HepG2 (cell line): ENCODE data around the gene LARP1. TPM values are rescaled to one million over a fixed set of nuclear protein-coding genes. Genes with fewer than 3 reads are reported as not detected.

Experiments used
- AGO2 ChIP-seq: fragments of 200-400 bp; formaldehyde crosslinking; optimal IDR thresholded peaks from 2 replicates; pipeline ENCODE3; 2017; ENCODE audit warnings: mild to moderate bottlenecking, low read depth, low read length, moderate library complexity
- AHR ChIP-seq: IDR thresholded peaks from 2 replicates; pipeline ENCODE4 v1.6.1; 2018; ENCODE audit warnings: missing genetic modification reagents, missing compliant biosample characterization
- BATF2 ChIP-seq: sonication (generic); formaldehyde crosslinking; IDR thresholded peaks from 2 replicates; pipeline ENCODE4 v1.8.0; 2022; ENCODE audit warnings: mild to moderate bottlenecking, missing genetic modification reagents, moderate library complexity
- BCL6 ChIP-seq: IDR thresholded peaks from 2 replicates; pipeline ENCODE4 v1.6.1; 2016; ENCODE audit warnings: missing genetic modification reagents, missing compliant biosample characterization
- CREM ChIP-seq, 2 experiments: sonication (generic) in 1 of 2; formaldehyde crosslinking in 1 of 2; IDR thresholded peaks; 2 replicates each; pipeline versions ENCODE4 v1.4.0 to v1.6.1; 2016 to 2020; ENCODE audit warnings: antibody characterized with exemption in 1 of 2, mild to moderate bottlenecking in 1 of 2, missing genetic modification reagents in 1 of 2
- EED ChIP-seq: sonication (generic); formaldehyde crosslinking; IDR thresholded peaks from 2 replicates; pipeline ENCODE4 v1.5.0; 2020; ENCODE audit warnings: mild to moderate bottlenecking, missing genetic modification reagents
- MTA3 ChIP-seq: sonication (generic); formaldehyde crosslinking; IDR thresholded peaks from 2 replicates; pipeline ENCODE4 v1.4.0; 2020; ENCODE audit warnings: missing genetic modification reagents
- PHF20 ChIP-seq: sonication (generic); formaldehyde crosslinking; IDR thresholded peaks from 2 replicates; pipeline ENCODE4 v1.5.0; 2020; ENCODE audit warnings: mild to moderate bottlenecking, missing genetic modification reagents
- PHF21A ChIP-seq: sonication (generic); formaldehyde crosslinking; IDR thresholded peaks from 2 replicates; pipeline ENCODE4 v1.5.0; 2020; ENCODE audit warnings: mild to moderate bottlenecking, missing genetic modification reagents
- SP5 ChIP-seq: IDR thresholded peaks from 2 replicates; pipeline ENCODE4 v1.6.1; 2016; ENCODE audit warnings: low read depth, borderline replicate concordance
- TEAD2 ChIP-seq: sonication (generic); formaldehyde crosslinking; IDR thresholded peaks from 2 replicates; pipeline ENCODE4 v1.9.0; 2021; ENCODE audit warnings: missing genetic modification reagents
- WIZ ChIP-seq: sonication (generic); formaldehyde crosslinking; IDR thresholded peaks from 2 replicates; pipeline ENCODE4 v1.5.1; 2020; ENCODE audit warnings: mild to moderate bottlenecking, missing genetic modification reagents
- ZBTB2 ChIP-seq: sonication (generic); formaldehyde crosslinking; IDR thresholded peaks from 2 replicates; pipeline ENCODE4 v1.8.0; 2022; ENCODE audit warnings: low read depth, missing genetic modification reagents
- ZNF333 ChIP-seq: sonication (generic); formaldehyde crosslinking; IDR thresholded peaks from 2 replicates; pipeline ENCODE4 v1.4.0; 2020; ENCODE audit warnings: mild to moderate bottlenecking, missing genetic modification reagents, borderline replicate concordance
- ZNF430 ChIP-seq: sonication (generic); formaldehyde crosslinking; IDR thresholded peaks from 2 replicates; pipeline ENCODE4 v1.9.0; 2021; ENCODE audit warnings: mild to moderate bottlenecking, missing genetic modification reagents
- ZNF704 ChIP-seq: sonication (generic); formaldehyde crosslinking; IDR thresholded peaks from 2 replicates; pipeline ENCODE4 v1.8.1; 2023; ENCODE audit warnings: mild to moderate bottlenecking, inconsistent platforms, moderate library complexity, missing genetic modification reagents, borderline replicate concordance
- ZNF749 ChIP-seq: sonication (generic); formaldehyde crosslinking; IDR thresholded peaks from 2 replicates; pipeline ENCODE4 v1.8.0; 2022; ENCODE audit warnings: mild to moderate bottlenecking, missing genetic modification reagents, moderate library complexity, borderline replicate concordance
- ZNF777 ChIP-seq: sonication (generic); formaldehyde crosslinking; IDR thresholded peaks from 2 replicates; pipeline ENCODE4 v1.4.0; 2020; ENCODE audit warnings: missing genetic modification reagents
- ZNF891 ChIP-seq: sonication (generic); formaldehyde crosslinking; IDR thresholded peaks from 2 replicates; pipeline ENCODE4 v1.5.0; 2020; ENCODE audit warnings: mild to moderate bottlenecking, missing genetic modification reagents
- polyA plus RNA-seq, 8 experiments: library from polyadenylated mRNA; depleted of rRNA in 3 of 8; stranded (reverse) in 7 of 8; unstranded in 1 of 8; fragments of >200 nt; fragmentation: Illumina TruSeq in 4 of 8; extraction: Trizol in 4 of 8; gene quantifications; 2 replicates each; pipeline versions ENCODE4 v1.2.1 to v1.2.3, GENCODE V29; 2011 to 2016; ENCODE audit warnings: low read depth in 4 of 8, missing spikeins in 1 of 8, mixed read lengths in 1 of 8; ENCODE audit not compliant: insufficient read depth in 1 of 8
- total RNA-seq, 5 experiments: library from RNA; depleted of rRNA; stranded (reverse); fragments of >200 nt; fragmentation: Illumina TruSeq; extraction: Trizol; gene quantifications; 2 replicates each; pipeline ENCODE4 v1.2.3, GENCODE V29; 2016; ENCODE audit warnings: low read depth in 1 of 5
- TF ChIP-seq, protein P1 (sequence below): sonication (generic); formaldehyde crosslinking; IDR thresholded peaks from 2 replicates; pipeline ENCODE4 v1.5.0; 2020; ENCODE audit warnings: mild to moderate bottlenecking, missing genetic modification reagents
- TF ChIP-seq, protein P2 (sequence below): sonication (generic); formaldehyde crosslinking; IDR thresholded peaks from 2 replicates; pipeline ENCODE4 v1.4.0; 2020; ENCODE audit warnings: missing genetic modification reagents
- TF ChIP-seq, protein P3 (sequence below), 2 experiments: fragments of 450-650 bp in 1 of 2; sonication (generic) in 1 of 2; formaldehyde crosslinking; IDR thresholded peaks; 2 replicates each; pipeline versions ENCODE4 v1.5.0 to v1.8.0; 2020 to 2022; ENCODE audit warnings: mild to moderate bottlenecking in 1 of 2, missing genetic modification reagents in 1 of 2

The LARP1 gene
- total and polyA plus RNA-seq, 2 of the 13 experiments (the other 11 are each of a cell fraction or from before 2014, with no cell fraction given): 45.2 to 61.4 TPM

- TF ChIP-seq, protein P1, sequence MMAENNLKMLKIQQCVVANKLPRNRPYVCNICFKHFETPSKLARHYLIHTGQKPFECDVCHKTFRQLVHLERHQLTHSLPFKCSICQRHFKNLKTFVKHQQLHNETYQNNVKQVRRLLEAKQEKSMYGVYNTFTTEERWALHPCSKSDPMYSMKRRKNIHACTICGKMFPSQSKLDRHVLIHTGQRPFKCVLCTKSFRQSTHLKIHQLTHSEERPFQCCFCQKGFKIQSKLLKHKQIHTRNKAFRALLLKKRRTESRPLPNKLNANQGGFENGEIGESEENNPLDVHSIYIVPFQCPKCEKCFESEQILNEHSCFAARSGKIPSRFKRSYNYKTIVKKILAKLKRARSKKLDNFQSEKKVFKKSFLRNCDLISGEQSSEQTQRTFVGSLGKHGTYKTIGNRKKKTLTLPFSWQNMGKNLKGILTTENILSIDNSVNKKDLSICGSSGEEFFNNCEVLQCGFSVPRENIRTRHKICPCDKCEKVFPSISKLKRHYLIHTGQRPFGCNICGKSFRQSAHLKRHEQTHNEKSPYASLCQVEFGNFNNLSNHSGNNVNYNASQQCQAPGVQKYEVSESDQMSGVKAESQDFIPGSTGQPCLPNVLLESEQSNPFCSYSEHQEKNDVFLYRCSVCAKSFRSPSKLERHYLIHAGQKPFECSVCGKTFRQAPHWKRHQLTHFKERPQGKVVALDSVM (CRISPR knock-in tag): peak; percentile 51; the same call in 1 of the 2 replicates
- TF ChIP-seq BCL6 (CRISPR knock-in tag): no peak; the same call in 1 of the 2 replicates
- TF ChIP-seq ZNF704: 0 out of 2 replicates have a peak, but pooled peaks have one; percentile 45
- TF ChIP-seq PHF20 (CRISPR knock-in tag): no peak
- peak; percentile 82 for TF ChIP-seq ZNF777 (CRISPR knock-in tag)
- no peak for TF ChIP-seq TEAD2 (CRISPR knock-in tag)
- TF ChIP-seq ZNF749: peak; percentile 82; the same call in 1 of the 2 replicates
- peak; percentile 45 for TF ChIP-seq CREM (IDR thresholded peaks at IDR 0.05)
- no peak for TF ChIP-seq CREM (CRISPR knock-in tag; IDR thresholded peaks at IDR 0.05)
- no peak for TF ChIP-seq PHF21A (CRISPR knock-in tag)
- peak; percentile 78 for TF ChIP-seq AGO2
- TF ChIP-seq ZNF333 (CRISPR knock-in tag): no peak
- TF ChIP-seq EED (CRISPR knock-in tag): no peak
- no peak for TF ChIP-seq SP5
- no peak; the same call in 1 of the 2 replicates for TF ChIP-seq BATF2 (CRISPR knock-in tag)
- TF ChIP-seq ZNF430: peak; percentile 85
- TF ChIP-seq ZNF891 (CRISPR knock-in tag): peak; percentile 89
- TF ChIP-seq, protein P2, sequence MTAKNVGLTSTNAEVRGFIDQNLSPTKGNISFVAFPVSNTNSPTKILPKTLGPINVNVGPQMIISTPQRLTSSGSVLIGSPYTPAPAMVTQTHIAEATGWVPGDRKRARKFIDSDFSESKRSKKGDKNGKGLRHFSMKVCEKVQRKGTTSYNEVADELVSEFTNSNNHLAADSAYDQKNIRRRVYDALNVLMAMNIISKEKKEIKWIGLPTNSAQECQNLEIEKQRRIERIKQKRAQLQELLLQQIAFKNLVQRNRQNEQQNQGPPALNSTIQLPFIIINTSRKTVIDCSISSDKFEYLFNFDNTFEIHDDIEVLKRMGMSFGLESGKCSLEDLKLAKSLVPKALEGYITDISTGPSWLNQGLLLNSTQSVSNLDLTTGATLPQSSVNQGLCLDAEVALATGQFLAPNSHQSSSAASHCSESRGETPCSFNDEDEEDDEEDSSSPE (CRISPR knock-in tag): peak; percentile 65; the same call in 1 of the 2 replicates
- no peak for TF ChIP-seq AHR (CRISPR knock-in tag)
- TF ChIP-seq, protein P3, sequence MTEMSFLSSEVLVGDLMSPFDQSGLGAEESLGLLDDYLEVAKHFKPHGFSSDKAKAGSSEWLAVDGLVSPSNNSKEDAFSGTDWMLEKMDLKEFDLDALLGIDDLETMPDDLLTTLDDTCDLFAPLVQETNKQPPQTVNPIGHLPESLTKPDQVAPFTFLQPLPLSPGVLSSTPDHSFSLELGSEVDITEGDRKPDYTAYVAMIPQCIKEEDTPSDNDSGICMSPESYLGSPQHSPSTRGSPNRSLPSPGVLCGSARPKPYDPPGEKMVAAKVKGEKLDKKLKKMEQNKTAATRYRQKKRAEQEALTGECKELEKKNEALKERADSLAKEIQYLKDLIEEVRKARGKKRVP (CRISPR knock-in tag; IDR thresholded peaks at IDR 0.05): 0 out of 4 replicates have a peak, but pooled peaks of 1 of the 2 experiments have one; percentile 34
- TF ChIP-seq MTA3: no peak
- TF ChIP-seq ZBTB2: no peak
- no peak; the same call in 1 of the 2 replicates for TF ChIP-seq WIZ (CRISPR knock-in tag)
Observed at GRCh38 chr5:154857530-154858296, 102.5 kb downstream of the LARP1 start (continued).
